H9 (cell line): ENCODE measurements around the gene IL1RN. TPM values are rescaled to one million over a fixed set of nuclear protein-coding genes. Genes with fewer than 3 reads are reported as not detected.

Experiments used
- DNase-seq: peaks from one replicate; pipeline ENCODE4 v3.0.0-alpha.2; 2017
- H2AFZ ChIP-seq: one replicate; pipeline ENCODE4 v1.6.1; 2013; ENCODE audit warnings: mild to moderate bottlenecking, low read length, control low read depth, moderate library complexity
- H2AK5ac ChIP-seq: 2 replicates; pipeline ENCODE4 v1.6.1; 2013; ENCODE audit warnings: low read length, control low read depth, mixed read lengths; ENCODE audit not compliant: insufficient read length
- H2BK120ac ChIP-seq: one replicate; pipeline ENCODE4 v1.6.1; 2013; ENCODE audit warnings: low read depth, mild to moderate bottlenecking, low read length, control low read depth, inconsistent platforms; ENCODE audit not compliant: poor library complexity, severe bottlenecking
- H2BK12ac ChIP-seq: 2 replicates; pipeline ENCODE4 v1.6.1; 2013; ENCODE audit warnings: low read length, control low read depth, mixed read lengths, low read depth; ENCODE audit not compliant: insufficient read length
- H2BK15ac ChIP-seq: 2 replicates; pipeline ENCODE4 v1.6.1; 2013; ENCODE audit warnings: low read depth, low read length, control low read depth
- H2BK20ac ChIP-seq: one replicate; pipeline ENCODE4 v1.6.1; 2013; ENCODE audit warnings: low read depth, mild to moderate bottlenecking, low read length, control low read depth, inconsistent platforms; ENCODE audit not compliant: poor library complexity, severe bottlenecking
- H2BK5ac ChIP-seq: 2 replicates; pipeline ENCODE4 v1.6.1; 2013; ENCODE audit warnings: low read length, control low read depth, mixed read lengths; ENCODE audit not compliant: insufficient read length
- H3K14ac ChIP-seq: 2 replicates; pipeline ENCODE4 v1.6.1; 2013; ENCODE audit warnings: low read length, control low read depth; ENCODE audit not compliant: insufficient read depth
- H3K18ac ChIP-seq: 2 replicates; pipeline ENCODE4 v1.6.1; 2013; ENCODE audit warnings: low read depth, mild to moderate bottlenecking, mixed read lengths, low read length, control low read depth; ENCODE audit not compliant: insufficient read length
- H3K23ac ChIP-seq: 2 replicates; pipeline ENCODE4 v1.6.1; 2013; ENCODE audit warnings: low read length, control low read depth, mixed read lengths, low read depth; ENCODE audit not compliant: insufficient read length
- H3K23me2 ChIP-seq: 2 replicates; pipeline ENCODE4 v1.6.1; 2013; ENCODE audit warnings: low read depth, mild to moderate bottlenecking, mixed read lengths, low read length, control low read depth; ENCODE audit not compliant: insufficient read length, poor library complexity, severe bottlenecking
- H3K27ac ChIP-seq: 2 replicates; pipeline ENCODE4 v1.5.1; 2013; ENCODE audit warnings: low read length, control low read depth, mixed read lengths, low read depth; ENCODE audit not compliant: insufficient read length
- H3K27me3 ChIP-seq: 2 replicates; pipeline ENCODE4 v1.6.1; 2013; ENCODE audit warnings: low read length, control low read depth, inconsistent platforms; ENCODE audit not compliant: insufficient read depth
- H3K4ac ChIP-seq: 2 replicates; pipeline ENCODE4 v1.6.1; 2013; ENCODE audit warnings: low read depth, mild to moderate bottlenecking, control low read depth, inconsistent platforms, low read length, moderate library complexity
- H3K4me1 ChIP-seq: 2 replicates; pipeline ENCODE4 v1.6.1; 2013; ENCODE audit warnings: low read length, control low read depth, inconsistent platforms; ENCODE audit not compliant: insufficient read depth
- H3K4me2 ChIP-seq: 2 replicates; pipeline ENCODE4 v1.6.1; 2013; ENCODE audit warnings: low read length, control low read depth, mixed read lengths; ENCODE audit not compliant: insufficient read length, insufficient read depth
- H3K56ac ChIP-seq: 2 replicates; pipeline ENCODE4 v1.6.1; 2013; ENCODE audit warnings: low read depth, mild to moderate bottlenecking, mixed read lengths, low read length, control low read depth; ENCODE audit not compliant: insufficient read length
- H3K79me1 ChIP-seq: 2 replicates; pipeline ENCODE4 v1.6.1; 2013; ENCODE audit warnings: low read depth, mild to moderate bottlenecking, moderate library complexity, low read length, control low read depth, inconsistent platforms; ENCODE audit not compliant: insufficient read depth, poor library complexity, severe bottlenecking
- H3K79me2 ChIP-seq: 2 replicates; pipeline ENCODE4 v1.6.1; 2013; ENCODE audit warnings: low read length, control low read depth, inconsistent platforms; ENCODE audit not compliant: insufficient read depth
- H3K9ac ChIP-seq: 2 replicates; pipeline ENCODE4 v1.6.1; 2013; ENCODE audit warnings: low read length, control low read depth, mixed read lengths; ENCODE audit not compliant: insufficient read length; ENCODE audit errors: extremely low read depth
- H3K9me3 ChIP-seq: one replicate; pipeline ENCODE4 v1.6.1; 2013; ENCODE audit warnings: low read depth, low read length, inconsistent platforms; ENCODE audit not compliant: control insufficient read depth
- H3T11ph ChIP-seq: one replicate; pipeline ENCODE4 v1.6.1; 2013; ENCODE audit warnings: mild to moderate bottlenecking, low read length, control low read depth, inconsistent platforms
- H4K20me1 ChIP-seq: one replicate; pipeline ENCODE4 v1.6.1; 2013; ENCODE audit not compliant: control insufficient read depth, insufficient read length, insufficient read depth
- H4K5ac ChIP-seq: 2 replicates; pipeline ENCODE4 v1.6.1; 2013; ENCODE audit warnings: low read depth, mild to moderate bottlenecking, mixed read lengths, low read length, control low read depth; ENCODE audit not compliant: insufficient read length
- H4K8ac ChIP-seq: replicated peaks from 2 replicates; pipeline ENCODE4 v1.6.1; 2013; ENCODE audit warnings: low read length, control low read depth, mixed read lengths, low read depth; ENCODE audit not compliant: insufficient read length
- H4K91ac ChIP-seq: 2 replicates; pipeline ENCODE4 v1.6.1; 2013; ENCODE audit warnings: low read depth, mild to moderate bottlenecking, moderate library complexity, mixed read lengths, low read length, control low read depth; ENCODE audit not compliant: insufficient read length
- H3K27ac Mint-ChIP-seq, 3 experiments: 2 replicates in 2 of 3; 3 replicates in 1 of 3; pipeline ENCODE4 v1.8.0; 2020 to 2021; ENCODE audit warnings: mixed read lengths in 3 of 3, mild to moderate bottlenecking in 1 of 3, moderate library complexity in 1 of 3
- H3K27me3 Mint-ChIP-seq: 2 replicates; pipeline ENCODE4 v1.8.0; 2021; ENCODE audit warnings: low read depth, mild to moderate bottlenecking, moderate library complexity, mixed read lengths
- H3K36me3 Mint-ChIP-seq, 3 experiments: 2 replicates in 2 of 3; 3 replicates in 1 of 3; pipeline ENCODE4 v1.8.0; 2020 to 2021; ENCODE audit warnings: low read depth in 3 of 3, mixed read lengths in 3 of 3; ENCODE audit not compliant: insufficient read depth in 1 of 3
- H3K4me1 Mint-ChIP-seq, 2 experiments: 2 replicates each; pipeline ENCODE4 v1.8.0; 2020; ENCODE audit warnings: mixed read lengths in 2 of 2
- H3K4me3 Mint-ChIP-seq, 2 experiments: 2 replicates in 1 of 2; 3 replicates in 1 of 2; pipeline ENCODE4 v1.8.0; 2020 to 2021; ENCODE audit warnings: mild to moderate bottlenecking in 2 of 2, mixed read lengths in 2 of 2, moderate library complexity in 1 of 2
- H3K9me3 Mint-ChIP-seq, 2 experiments: 2 replicates in 1 of 2; 3 replicates in 1 of 2; pipeline ENCODE4 v1.8.0; 2020; ENCODE audit warnings: mild to moderate bottlenecking in 2 of 2, mixed read lengths in 2 of 2, moderate library complexity in 1 of 2
- WGBS: extraction: QIAGEN DNeasy Blood & Tissue Kit; methylation state at CpG from one replicate; pipeline ENCODE4 v1.1.7; 2013; ENCODE audit warnings: missing lambda C conversion rate, low lambda C conversion rate, mixed read lengths; ENCODE audit not compliant: insufficient read length; ENCODE audit errors: extremely low coverage; 5-methylcytosine and 5-hydroxymethylcytosine counted together
- total RNA-seq: library from RNA; stranded (reverse); gene quantifications from 2 replicates; pipeline ENCODE4 v1.2.1, GENCODE V29; 2021
- TF ChIP-seq, protein P1 (sequence below): fragments of 200-600 bp; sonication (generic); conservative IDR thresholded peaks from 3 replicates; pipeline ENCODE4 v1.8.0; 2021; ENCODE audit warnings: antibody characterized with exemption, mild to moderate bottlenecking

IL1RN gene
- total RNA-seq, 1 experiment from 2014 or later, result not detected

DNA sequence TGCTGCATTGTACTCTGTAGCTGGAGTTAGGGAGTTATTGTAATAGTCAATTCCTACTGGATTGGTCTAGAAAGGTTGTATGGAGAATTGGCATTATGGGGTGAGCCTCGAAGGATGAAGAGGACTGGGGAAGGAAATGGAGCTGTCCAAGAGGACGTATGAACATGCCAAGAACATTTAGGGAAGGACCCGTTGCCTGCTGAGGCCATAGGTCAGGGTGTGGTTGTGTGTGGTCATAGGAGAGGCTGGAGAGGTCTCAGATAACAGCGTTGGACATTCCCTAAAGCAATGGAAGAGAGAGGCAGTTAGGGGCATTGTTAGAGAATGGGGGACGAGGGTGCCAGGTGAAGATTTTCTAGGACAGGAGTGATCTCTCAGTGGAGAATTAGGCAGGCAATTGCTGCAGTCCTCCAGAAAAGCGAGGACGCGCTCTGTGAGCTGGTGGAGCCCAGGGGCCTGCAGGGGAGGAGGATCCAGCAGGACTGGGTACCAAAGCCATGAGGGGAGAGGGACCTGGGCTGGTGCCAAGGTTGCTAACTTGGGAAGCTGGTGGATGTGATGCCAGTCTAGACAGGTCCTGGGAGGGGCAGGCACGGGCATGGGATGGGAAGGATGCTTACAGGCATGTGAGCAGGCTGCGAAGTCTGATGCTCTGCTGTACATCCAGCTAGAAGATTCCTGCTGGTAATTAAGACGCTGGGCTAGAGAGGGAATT is 37.0 kb downstream of the IL1RN start:
- WGBS, result no CpG with 5 or more reads among the region's 11 CpGs
- H2BK120ac ChIP-seq, result no peak overlapping the region
- no peak overlapping the region for H3T11ph ChIP-seq
- H2BK15ac ChIP-seq, result no peak overlapping the region
- H3K79me1 ChIP-seq, result no peaks in the 10 kb centered on the region
- no peaks in the 10 kb centered on the region for H3K27me3 ChIP-seq
- H3K23ac ChIP-seq, result no peak overlapping the region
- no peaks in the 10 kb centered on the region for H3K9me3 ChIP-seq
- H4K20me1 ChIP-seq, result no peaks in the 10 kb centered on the region
- no peak for DNase-seq
- no peak overlapping the region for H3K9ac ChIP-seq
- H3K4me2 ChIP-seq, result no peak overlapping the region
- no peak overlapping the region for H4K8ac ChIP-seq
- Mint-ChIP-seq H3K36me3 (no peaks in the 10 kb centered on the region; a peak in 1 of 7 replicates), H3K27me3 (peaks cover 24% of the 10 kb centered on the region), H3K4me3 (no peak overlapping the region), H3K4me1 (peaks cover 12 to 16% of the 10 kb centered on the region in 2 experiments), H3K9me3 (no peaks in the 10 kb centered on the region; a peak in 1 of 5 replicates), H3K27ac (no peak overlapping the region)
- no peak overlapping the region for H3K27ac ChIP-seq
- H3K14ac ChIP-seq, result no peak overlapping the region
- H3K18ac ChIP-seq, result no peak overlapping the region
- H4K91ac ChIP-seq, result no peak overlapping the region
- no peaks in the 10 kb centered on the region for H3K79me2 ChIP-seq
- H3K4me1 ChIP-seq, result no peaks in the 10 kb centered on the region
- H2BK5ac ChIP-seq, result no peak overlapping the region
- H3K23me2 ChIP-seq, result no peaks in the 10 kb centered on the region
- H2BK20ac ChIP-seq, result no peak overlapping the region
- TF ChIP-seq, protein P1, sequence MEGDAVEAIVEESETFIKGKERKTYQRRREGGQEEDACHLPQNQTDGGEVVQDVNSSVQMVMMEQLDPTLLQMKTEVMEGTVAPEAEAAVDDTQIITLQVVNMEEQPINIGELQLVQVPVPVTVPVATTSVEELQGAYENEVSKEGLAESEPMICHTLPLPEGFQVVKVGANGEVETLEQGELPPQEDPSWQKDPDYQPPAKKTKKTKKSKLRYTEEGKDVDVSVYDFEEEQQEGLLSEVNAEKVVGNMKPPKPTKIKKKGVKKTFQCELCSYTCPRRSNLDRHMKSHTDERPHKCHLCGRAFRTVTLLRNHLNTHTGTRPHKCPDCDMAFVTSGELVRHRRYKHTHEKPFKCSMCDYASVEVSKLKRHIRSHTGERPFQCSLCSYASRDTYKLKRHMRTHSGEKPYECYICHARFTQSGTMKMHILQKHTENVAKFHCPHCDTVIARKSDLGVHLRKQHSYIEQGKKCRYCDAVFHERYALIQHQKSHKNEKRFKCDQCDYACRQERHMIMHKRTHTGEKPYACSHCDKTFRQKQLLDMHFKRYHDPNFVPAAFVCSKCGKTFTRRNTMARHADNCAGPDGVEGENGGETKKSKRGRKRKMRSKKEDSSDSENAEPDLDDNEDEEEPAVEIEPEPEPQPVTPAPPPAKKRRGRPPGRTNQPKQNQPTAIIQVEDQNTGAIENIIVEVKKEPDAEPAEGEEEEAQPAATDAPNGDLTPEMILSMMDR, result no peak
- no peak overlapping the region for H3K56ac ChIP-seq
- no peak overlapping the region for H2AK5ac ChIP-seq
- H3K4ac ChIP-seq, result no peak overlapping the region
- no peak overlapping the region for H4K5ac ChIP-seq
- H2BK12ac ChIP-seq, result no peak overlapping the region
- H2AFZ ChIP-seq, result no peak overlapping the region
